NCI-H2107 treated with DMSO at 0.1 percent for 48 hours (cell line): ENCODE measurements around the gene CDK4.

ENCODE experiments used
- DNase-seq: peaks from one replicate; lab custom pipeline; 2025; ENCODE audit not compliant: unreplicated experiment; lab: John Stamatoyannopoulos, UW

CDK4 gene

GRCh38 chr12:57740656-57741412 is 11.3 kb downstream of the CDK4 start:
- DNase-seq = no peak

DNA sequence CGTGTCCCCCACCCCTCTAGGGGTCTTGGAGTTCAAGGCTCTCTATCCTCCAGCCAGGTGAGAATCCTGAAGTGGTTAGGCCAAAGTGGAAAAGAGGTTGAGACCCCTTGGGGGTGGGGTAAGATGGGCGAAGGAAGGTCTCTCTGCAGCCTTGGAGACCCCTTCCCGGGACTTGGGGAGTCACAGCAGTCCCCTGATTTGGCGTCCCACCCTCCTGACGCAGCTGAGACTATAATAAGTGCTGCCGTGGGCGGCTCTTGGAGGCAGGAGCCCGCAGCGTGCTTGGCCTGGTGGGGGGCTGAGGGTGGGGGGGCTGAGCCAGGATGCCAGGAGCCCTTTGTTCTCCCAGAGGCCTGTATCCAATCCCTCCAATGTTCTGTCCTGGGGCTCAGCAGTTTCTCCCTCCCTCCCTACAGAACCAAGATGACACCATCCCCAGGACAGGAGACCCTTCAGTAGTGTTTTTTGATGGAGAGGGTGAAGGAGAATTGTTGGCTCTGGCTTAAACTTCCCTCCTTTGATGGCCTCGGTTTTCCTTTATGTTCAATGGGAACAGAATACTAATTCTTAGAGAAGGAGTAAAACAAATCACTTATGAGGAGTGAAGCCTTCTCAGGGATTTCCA is 12.1 kb downstream of the CDK4 start:
- DNase-seq = no peak

DNA sequence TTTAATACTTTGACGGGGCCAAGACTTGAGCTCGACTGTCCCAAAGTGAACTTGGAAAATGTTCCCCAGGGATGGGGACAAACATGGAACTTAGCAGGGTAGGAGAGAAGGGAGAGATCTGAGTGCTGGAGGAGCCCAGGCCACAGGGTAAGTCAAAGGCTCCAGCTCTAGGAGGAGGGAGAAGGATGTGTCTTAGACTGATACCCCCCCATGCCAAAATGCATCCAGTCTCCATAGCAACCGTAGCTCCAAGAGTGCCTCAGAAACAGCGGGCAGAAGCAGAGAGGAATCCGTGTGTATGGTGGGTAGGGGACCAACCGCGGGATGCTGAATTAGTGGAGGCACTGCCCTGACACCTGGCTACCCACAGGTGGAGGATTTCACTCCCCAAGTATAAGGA is 12.7 kb downstream of the CDK4 start:
- DNase-seq = no peak

DNA sequence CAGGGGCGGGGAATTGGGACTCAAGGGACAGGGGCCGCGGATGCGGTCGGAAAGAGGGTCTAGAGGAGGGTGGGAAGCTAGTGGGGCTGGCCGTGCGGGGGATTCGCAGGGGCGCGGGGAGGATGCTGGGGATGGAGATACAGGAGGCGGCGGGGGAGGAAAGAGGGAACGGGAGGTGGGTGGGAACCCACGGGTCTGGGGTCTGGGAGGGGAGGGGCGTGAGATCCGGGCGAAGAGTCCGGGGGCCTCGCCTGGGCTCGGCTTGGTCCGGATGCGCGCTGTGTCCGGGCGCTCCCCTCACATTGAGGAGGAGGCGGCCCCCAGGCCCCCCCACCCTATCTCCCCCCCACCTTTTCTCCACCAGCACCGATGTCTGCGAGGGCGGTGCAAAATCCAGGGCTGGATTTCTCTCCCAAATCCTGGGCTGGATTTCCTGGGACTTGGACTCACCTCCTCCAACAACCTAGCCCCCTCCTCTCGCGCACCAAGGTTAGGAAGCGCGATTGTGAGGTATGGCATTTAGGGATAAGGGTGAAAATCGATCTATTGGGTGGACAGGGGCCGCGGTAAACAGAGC is 13.4 kb downstream of the CDK4 start, which contains the start of gene AGAP2:
TSS of gene AGAP2 (minus strand) at position 82 of the 577 bp plus-strand sequence. CDS start 496 bp downstream, outside the sequence.
- no peak for DNase-seq

GRCh38 chr12:57737467-57738460 is 14.3 kb downstream of the CDK4 start:
- DNase-seq = no peak

DNA sequence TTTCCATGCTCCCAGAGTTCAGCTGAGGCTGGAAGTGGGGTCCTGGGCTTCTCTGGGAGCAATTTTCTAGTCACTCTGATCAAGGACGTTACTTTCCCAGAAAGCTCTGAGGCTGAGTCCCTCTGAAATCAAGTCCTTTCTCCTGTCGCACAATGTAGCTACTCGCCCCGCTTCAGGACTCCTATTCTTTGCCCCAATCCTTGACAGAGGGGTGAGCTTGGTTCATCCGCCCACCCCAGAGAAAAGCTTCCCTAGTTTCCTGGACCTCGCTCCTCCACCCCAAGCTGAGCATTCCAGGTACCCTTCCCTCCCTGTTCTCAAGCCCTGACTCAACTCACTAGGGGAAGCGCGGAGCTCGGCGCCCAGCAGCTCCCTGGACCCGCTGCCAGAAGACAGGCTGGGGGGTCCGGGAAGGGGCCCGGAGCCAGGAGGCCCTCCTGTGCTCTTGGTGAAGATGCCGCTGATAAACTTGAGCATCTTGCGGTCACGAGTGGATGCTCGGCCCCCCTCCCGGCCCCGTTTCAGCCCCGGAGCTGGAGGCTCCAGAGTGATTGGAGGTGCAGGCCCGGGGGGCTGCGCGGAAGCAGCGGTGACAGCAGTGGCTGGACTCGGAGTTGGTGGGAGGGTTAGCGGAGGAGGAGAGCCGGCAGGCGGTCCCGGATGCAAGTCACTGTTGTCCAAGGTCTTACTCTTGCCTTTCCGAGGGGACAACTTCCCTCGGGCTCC is 15.2 kb downstream of the CDK4 start:
- no peak for DNase-seq

- no peak for DNase-seq
These were observed 16.0 kb downstream of the CDK4 start for GRCh38 chr12:57735952-57736740.

DNA sequence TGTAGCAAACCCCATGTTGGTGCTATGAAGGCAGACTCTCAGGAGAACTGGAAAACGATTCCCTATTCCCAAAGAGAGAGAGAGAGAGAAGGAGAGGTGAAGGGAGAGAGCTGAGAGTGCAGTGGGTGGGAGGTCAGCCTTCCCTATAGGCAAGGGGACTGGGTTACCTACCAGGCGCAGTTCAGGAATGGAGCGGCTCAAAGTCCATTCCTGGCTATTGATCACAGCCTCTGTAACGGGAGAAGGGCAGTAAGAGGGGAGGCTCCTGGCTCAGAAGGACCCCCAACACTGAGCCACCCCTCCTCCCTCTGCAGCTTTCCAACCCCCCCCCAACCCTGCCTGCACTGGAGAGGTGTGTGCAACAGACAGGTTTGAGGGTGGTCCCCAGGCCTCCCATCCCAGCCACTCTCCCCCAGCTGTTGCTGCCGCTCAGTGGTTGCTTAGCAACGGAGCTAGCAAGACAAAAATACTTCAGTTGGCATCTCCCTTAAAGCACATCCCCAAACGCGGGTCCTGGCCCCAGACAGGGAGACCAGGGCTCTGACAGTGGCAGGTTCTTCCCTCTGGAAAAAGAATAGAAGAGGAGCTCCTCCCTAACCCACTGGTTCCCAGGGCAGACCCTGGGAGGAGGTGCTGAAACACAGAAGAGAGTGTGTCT is 16.8 kb downstream of the CDK4 start:
- DNase-seq = no peak

DNA sequence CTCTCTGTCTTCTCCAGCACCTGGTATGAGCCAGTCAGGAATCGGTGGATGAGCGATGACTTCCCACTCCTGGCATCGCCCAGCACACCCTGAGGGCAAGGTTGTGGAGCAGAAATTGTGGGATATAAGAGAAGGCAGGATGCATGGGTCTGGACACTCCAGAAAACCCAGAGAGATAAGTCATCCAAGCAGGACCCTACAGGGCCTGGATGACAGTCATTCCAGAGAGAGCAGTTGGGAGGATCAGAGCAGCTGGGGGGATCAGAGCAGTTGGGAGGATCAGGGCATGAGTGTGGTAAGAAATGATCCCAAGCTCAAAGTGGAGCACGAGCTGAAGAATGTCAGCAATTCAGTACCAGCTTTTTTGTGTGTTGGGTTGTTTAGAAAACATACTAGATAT is 17.5 kb downstream of the CDK4 start:
- DNase-seq = no peak

DNA sequence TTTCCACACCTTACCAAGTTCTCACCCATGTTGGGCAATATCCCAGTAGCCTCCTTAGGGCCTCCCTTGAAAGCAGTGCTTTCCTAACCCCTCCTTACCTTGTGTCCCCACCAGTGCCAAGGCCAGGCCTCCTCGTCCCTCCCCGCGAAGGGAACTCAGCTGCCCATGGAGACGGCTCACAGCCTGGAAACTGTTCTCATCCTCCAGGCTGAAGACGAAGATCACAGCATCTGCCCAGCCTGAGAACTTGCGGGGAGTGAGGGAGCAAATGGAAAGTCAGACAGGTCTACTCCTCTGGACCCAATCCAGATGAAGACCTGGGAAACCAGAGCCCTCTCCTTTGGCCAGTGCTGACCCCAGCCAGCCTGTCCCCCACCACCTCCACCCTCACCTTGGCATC is 18.2 kb downstream of the CDK4 start:
- DNase-seq = no peak

DNA sequence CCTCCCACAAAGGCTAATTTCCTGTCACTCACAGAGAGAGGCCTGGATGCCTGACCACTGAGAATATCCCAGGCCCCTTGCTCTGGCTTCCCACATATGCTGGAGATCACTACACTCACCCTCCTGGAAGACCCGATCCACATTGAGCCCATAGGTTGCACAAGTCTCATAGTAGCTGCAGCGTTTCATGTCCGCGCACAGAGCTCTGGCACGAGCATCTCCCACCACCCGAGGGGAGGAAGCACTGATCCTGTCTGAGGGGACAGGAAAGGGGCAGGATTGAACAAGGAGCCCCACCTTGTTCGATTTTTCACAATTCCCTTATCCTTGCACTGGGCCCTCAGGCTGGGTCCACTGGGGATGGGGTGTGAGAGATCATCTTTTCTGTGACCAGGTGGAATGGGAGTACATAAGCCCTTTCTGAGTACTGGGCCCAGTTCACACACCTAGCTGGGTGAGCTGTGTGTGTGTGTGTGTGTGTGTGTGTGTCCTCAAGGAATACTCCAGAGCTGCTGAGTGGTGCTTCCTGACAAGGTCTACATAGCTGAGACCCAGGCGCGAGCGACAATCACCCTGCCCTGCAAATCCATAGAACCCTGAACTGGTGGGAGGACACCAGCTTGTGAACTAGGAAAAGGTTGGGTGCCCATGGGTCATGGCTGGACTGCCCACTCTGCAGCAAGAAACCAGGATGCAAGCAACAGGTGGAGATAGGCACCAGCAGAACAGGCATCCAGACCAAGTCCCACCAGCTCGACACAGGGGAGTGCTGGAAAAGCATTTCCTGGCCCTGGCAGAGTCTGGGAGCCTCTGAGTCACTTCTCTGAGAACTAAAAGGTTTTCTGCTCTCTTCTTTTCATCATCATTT is 19.1 kb downstream of the CDK4 start:
- DNase-seq = no peak

GRCh38 chr12:57732270-57732669 is 19.8 kb downstream of the CDK4 start:
- DNase-seq = no peak

GRCh38 chr12:57731411-57732080 is 20.6 kb downstream of the CDK4 start:
- DNase-seq = no peak

DNA sequence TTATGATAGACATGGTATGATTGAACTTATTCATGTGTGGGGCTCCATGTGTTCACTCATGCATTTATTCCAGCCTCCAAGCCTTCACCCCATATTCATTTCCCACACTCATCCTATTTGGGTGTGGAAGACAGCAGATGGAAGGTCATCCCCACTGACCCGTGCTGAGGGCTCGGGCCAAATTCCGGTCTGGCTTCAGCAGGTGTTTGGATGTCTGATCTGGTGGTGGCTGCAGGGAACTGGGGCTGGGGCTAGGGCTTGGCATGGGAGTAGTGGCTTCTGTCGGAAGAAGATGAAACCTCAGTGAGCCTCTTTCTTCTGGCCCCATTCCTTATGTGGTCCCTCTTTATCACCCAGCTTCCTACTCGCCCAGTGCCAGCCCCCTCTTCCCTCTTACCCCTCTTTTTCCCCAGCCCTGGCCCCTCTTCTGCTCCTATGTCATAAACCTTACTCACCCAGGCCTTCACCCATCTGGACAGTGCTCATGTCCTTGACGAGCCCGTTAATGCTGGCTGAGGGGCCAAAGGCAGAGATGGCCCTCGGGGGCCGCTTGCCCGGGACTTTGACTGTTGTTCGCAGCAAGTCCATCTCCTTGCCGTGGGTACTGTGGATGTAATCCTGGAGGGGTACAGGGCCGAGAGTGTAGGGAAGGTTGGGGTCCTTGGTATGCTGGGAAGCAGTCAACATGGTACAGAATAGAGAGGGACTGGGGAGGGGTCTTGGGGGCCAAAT is 21.6 kb downstream of the CDK4 start:
- no peak for DNase-seq

DNA sequence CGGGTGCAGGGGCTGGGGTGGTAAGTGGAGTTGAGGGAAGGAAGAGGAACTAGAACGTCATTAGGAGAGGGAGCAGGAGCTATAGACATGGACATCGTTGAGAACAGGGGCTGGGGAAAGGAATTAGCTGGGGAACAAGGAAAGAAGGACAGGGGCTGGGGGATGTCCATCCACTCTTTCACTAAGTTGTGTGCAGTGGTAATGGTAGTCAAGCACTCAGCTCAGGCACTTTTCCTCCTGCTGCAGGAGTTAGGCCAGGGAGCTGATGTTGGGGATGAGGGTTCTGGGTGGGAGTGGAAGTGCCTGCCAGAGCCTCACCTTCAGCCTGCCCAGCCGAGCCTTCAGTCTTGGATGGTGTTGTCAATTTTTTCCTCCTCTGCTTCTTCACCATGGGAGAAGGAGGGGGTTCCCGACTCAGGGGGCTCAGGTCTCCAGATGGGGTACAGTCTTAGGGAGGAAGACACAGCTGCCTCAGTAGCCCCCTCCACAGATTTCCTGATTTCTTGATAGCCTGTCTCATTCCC is 22.7 kb downstream of the CDK4 start:
- no peak for DNase-seq

GRCh38 chr12:57727758-57728395 is 24.2 kb downstream of the CDK4 start:
- DNase-seq = no peak
